Transverse colon (tissue), 4 donors: ENCODE data around the gene KREMEN1. TPM values are rescaled to one million over a fixed set of nuclear protein-coding genes. Genes with fewer than 3 reads are reported as not detected.

Experiments
- DNase-seq: peaks from one replicate; pipeline ENCODE4 v3.0.0-alpha.2; 2019
- H3K27ac ChIP-seq, 4 donors: fragments of 200-600 bp; sonication (generic); 2 replicates each; pipeline ENCODE4 v1.5.1; 2016 to 2018; ENCODE audit warnings: inconsistent platforms in 4 of 4
- H3K27me3 ChIP-seq: fragments of 200-600 bp; sonication (generic); 2 replicates; pipeline ENCODE4 v1.5.1; 2017; ENCODE audit warnings: inconsistent platforms
- H3K36me3 ChIP-seq, 4 donors: fragments of 200-600 bp; sonication (generic); 2 replicates each; pipeline ENCODE4 v1.5.1; 2017 to 2019; ENCODE audit warnings: inconsistent platforms in 4 of 4
- H3K4me1 ChIP-seq, 4 donors: fragments of 200-600 bp; sonication (generic); 2 replicates each; pipeline ENCODE4 v1.5.1; 2017 to 2020; ENCODE audit warnings: inconsistent platforms in 4 of 4
- H3K4me3 ChIP-seq, 4 donors: fragments of 200-600 bp; sonication (generic); 1 replicate in 1 of 4; 2 replicates in 3 of 4; pipeline versions ENCODE4 v1.5.1 to v1.6.1; 2017 to 2019; ENCODE audit warnings: inconsistent platforms in 4 of 4
- H3K9me3 ChIP-seq, 2 donors: fragments of 200-600 bp; sonication (generic); 2 replicates each; pipeline ENCODE4 v1.5.1; 2017 to 2019; ENCODE audit warnings: inconsistent platforms in 2 of 2
- EP300 ChIP-seq: sonication (generic); formaldehyde crosslinking; IDR thresholded peaks from one replicate; pipeline ENCODE4 v1.6.1; 2017; ENCODE audit warnings: antibody characterized with exemption, low read depth
- POLR2A ChIP-seq: fragments of 450-650 bp; IDR thresholded peaks from one replicate; pipeline ENCODE4 v1.6.1; 2016; ENCODE audit warnings: antibody characterized with exemption, mild to moderate bottlenecking, moderate library complexity
- POLR2AphosphoS5 ChIP-seq, 3 donors: sonication (generic); formaldehyde crosslinking; IDR thresholded peaks; one replicate each; pipeline ENCODE4 v1.6.1; 2016; ENCODE audit warnings: antibody characterized with exemption in 3 of 3
- whole genome bisulfite sequencing, 2 donors: methylation state at CpG; one replicate each; pipeline ENCODE4 v1.1.5; 2018; ENCODE audit warnings: low coverage in 1 of 2; 5-methylcytosine and 5-hydroxymethylcytosine counted together
- in situ Hi-C, 4 donors: fragments of 200-750 bp; cut with MboI; loops; one replicate each; pipeline versions ENCODE4 v1.15.0 to v1.15.1; 2017; ENCODE audit warnings: low sequenced_read_pairs in 3 of 4, low pct_ligation_motif_present in 1 of 4, low pct_unique_long_range_greater_than_20kb in 1 of 4
- intact Hi-C: fragments of 100-400 bp; cut with DNase I; formaldehyde crosslinking; loops from one replicate; pipeline ENCODE4 v1.15.1; 2023; ENCODE audit warnings: low total_unique reads
- total RNA-seq, 4 donors: library from RNA; depleted of rRNA; stranded (reverse); fragments of >200 nt; gene quantifications; one replicate each; pipeline ENCODE4 v1.1.0, GENCODE V29; 2016
- TF ChIP-seq, protein P1 (sequence below), 5 experiments: fragments of 200-600 bp in 3 of 5; fragments of 450-650 bp in 2 of 5; sonication (generic) in 3 of 5; IDR thresholded peaks; 1 replicate in 2 of 5; 2 replicates in 3 of 5; pipeline ENCODE4 v1.5.1; 2016 to 2017; ENCODE audit warnings: antibody characterized with exemption in 5 of 5, inconsistent platforms in 3 of 5, mild to moderate bottlenecking in 2 of 5, moderate library complexity in 1 of 5

Gene KREMEN1
- total RNA-seq, 4 donors from 2014 or later = 5.2 to 39.2 (median 20.1) TPM

- TF ChIP-seq, protein P1, sequence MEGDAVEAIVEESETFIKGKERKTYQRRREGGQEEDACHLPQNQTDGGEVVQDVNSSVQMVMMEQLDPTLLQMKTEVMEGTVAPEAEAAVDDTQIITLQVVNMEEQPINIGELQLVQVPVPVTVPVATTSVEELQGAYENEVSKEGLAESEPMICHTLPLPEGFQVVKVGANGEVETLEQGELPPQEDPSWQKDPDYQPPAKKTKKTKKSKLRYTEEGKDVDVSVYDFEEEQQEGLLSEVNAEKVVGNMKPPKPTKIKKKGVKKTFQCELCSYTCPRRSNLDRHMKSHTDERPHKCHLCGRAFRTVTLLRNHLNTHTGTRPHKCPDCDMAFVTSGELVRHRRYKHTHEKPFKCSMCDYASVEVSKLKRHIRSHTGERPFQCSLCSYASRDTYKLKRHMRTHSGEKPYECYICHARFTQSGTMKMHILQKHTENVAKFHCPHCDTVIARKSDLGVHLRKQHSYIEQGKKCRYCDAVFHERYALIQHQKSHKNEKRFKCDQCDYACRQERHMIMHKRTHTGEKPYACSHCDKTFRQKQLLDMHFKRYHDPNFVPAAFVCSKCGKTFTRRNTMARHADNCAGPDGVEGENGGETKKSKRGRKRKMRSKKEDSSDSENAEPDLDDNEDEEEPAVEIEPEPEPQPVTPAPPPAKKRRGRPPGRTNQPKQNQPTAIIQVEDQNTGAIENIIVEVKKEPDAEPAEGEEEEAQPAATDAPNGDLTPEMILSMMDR (IDR thresholded peaks at IDR 0.05) = no peak
- no peak for TF ChIP-seq POLR2A
- no peak for TF ChIP-seq POLR2AphosphoS5 (IDR thresholded peaks at IDR 0.05)
- TF ChIP-seq EP300 = no peak
- Histone ChIP-seq H3K27ac (no peak overlapping the region), H3K9me3 (no peaks in the 10 kb centered on the region), H3K4me1 (peaks cover 10 to 37% (median 31%) of the 10 kb centered on the region in 4 donors), H3K27me3 (no peaks in the 10 kb centered on the region), H3K36me3 (no peaks in the 10 kb centered on the region), H3K4me3 (no peak overlapping the region)
- intact Hi-C loops (no loop called here), in situ Hi-C loops (no loop called here)
- no peak for DNase-seq
- 64 to 72% methylated on average over 2 to 4 of the region's 4 CpGs for WGBS, 2 donors
Measured at GRCh38 chr22:29069463-29069862, 3.4 kb upstream of the KREMEN1 start.

GRCh38 chr22:29070490-29070889 is 2.3 kb upstream of the KREMEN1 start:
- in situ Hi-C loops (no loop called here), intact Hi-C loops (no loop called here)
- 87 to 95% methylated on average over 4 of the region's 4 CpGs for WGBS, 2 donors
- DNase-seq = no peak
- H3K27ac ChIP-seq = peak overlapping the region in 1 of 4 donors; percentile 78
- no peaks in the 10 kb centered on the region for H3K9me3 ChIP-seq
- TF ChIP-seq EP300 (no peak), POLR2A (no peak), POLR2AphosphoS5 (IDR thresholded peaks at IDR 0.05) (no peak)
- TF ChIP-seq, protein P1 (IDR thresholded peaks at IDR 0.05) = no peak
- no peaks in the 10 kb centered on the region for H3K27me3 ChIP-seq
- H3K36me3 ChIP-seq = no peaks in the 10 kb centered on the region
- peaks cover 10 to 44% (median 33%) of the 10 kb centered on the region in 4 donors for H3K4me1 ChIP-seq
- no peak overlapping the region for H3K4me3 ChIP-seq

- H3K4me3 ChIP-seq = peak overlapping the region; percentile 9 to 85 (median 56)
- intact Hi-C loops = no loop called here
- H3K27me3 ChIP-seq = no peaks in the 10 kb centered on the region
- H3K27ac ChIP-seq = peak overlapping the region; percentile 24 to 78 (median 67)
- no peaks in the 10 kb centered on the region for H3K9me3 ChIP-seq
- no peaks in the 10 kb centered on the region for H3K36me3 ChIP-seq
- 7 to 20% methylated on average over 1 to 16 of the region's 60 CpGs for WGBS, 2 donors
- peaks cover 10 to 49% (median 33%) of the 10 kb centered on the region in 4 donors for H3K4me1 ChIP-seq
- in situ Hi-C loops = no loop called here
- TF ChIP-seq POLR2A (peak; percentile 50), EP300 (no peak), POLR2AphosphoS5 (IDR thresholded peaks at IDR 0.05) (peak in 1 of 3 donors; percentile 27)
- TF ChIP-seq, protein P1 (IDR thresholded peaks at IDR 0.05) = no peak
- DNase-seq = peak; percentile 75
Measured at GRCh38 chr22:29071261-29072045, 1.4 kb upstream of the KREMEN1 start.

- H3K36me3 ChIP-seq = no peaks in the 10 kb centered on the region
- TF ChIP-seq POLR2A = no peak
- TF ChIP-seq, protein P1 (IDR thresholded peaks at IDR 0.05) = no peak
- TF ChIP-seq EP300 = no peak
- TF ChIP-seq POLR2AphosphoS5 (IDR thresholded peaks at IDR 0.05) = no peak
- H3K27ac ChIP-seq = peak overlapping the region; percentile 24 to 78 (median 67)
- intact Hi-C loops (no loop called here), in situ Hi-C loops (no loop called here)
- 31 to 79% methylated on average over 8 to 34 of the region's 41 CpGs for WGBS, 2 donors
- no peaks in the 10 kb centered on the region for H3K9me3 ChIP-seq
- peaks cover 10 to 49% (median 33%) of the 10 kb centered on the region in 4 donors for H3K4me1 ChIP-seq
- no peaks in the 10 kb centered on the region for H3K27me3 ChIP-seq
- DNase-seq = peak; percentile 97
- H3K4me3 ChIP-seq = peak overlapping the region in 3 of 4 donors; percentile 34 to 85 (median 78)
Measured at GRCh38 chr22:29072193-29072978, 449 bp upstream of the KREMEN1 start.
